Fibroblast of lung (primary cell): ENCODE data around the gene EEPD1. TPM values are rescaled to one million over a fixed set of nuclear protein-coding genes. Genes with fewer than 3 reads are reported as not detected.

Experiments
- DNase-seq, 2 donors: peaks; one replicate each; pipeline versions ENCODE4 v3.0.0 to v3.0.0-alpha.2; 2010; ENCODE audit warnings: low read depth in 2 of 2
- H2AFZ ChIP-seq: 2 replicates; pipeline ENCODE4 v1.5.1; 2012; ENCODE audit warnings: low read length, control low read depth, inconsistent platforms
- H3K27ac ChIP-seq: 2 replicates; pipeline ENCODE4 v1.5.1; 2011; ENCODE audit warnings: low read length, control low read depth; ENCODE audit not compliant: insufficient read depth
- H3K27me3 ChIP-seq: 2 replicates; pipeline ENCODE4 v1.5.1; 2011; ENCODE audit warnings: mild to moderate bottlenecking, low read length; ENCODE audit not compliant: control insufficient read depth, insufficient read depth
- H3K36me3 ChIP-seq: 2 replicates; pipeline ENCODE4 v1.5.1; 2011; ENCODE audit warnings: low read length; ENCODE audit not compliant: control insufficient read depth, insufficient read depth
- H3K4me1 ChIP-seq: 2 replicates; pipeline ENCODE4 v1.5.1; 2011; ENCODE audit warnings: low read length; ENCODE audit not compliant: control insufficient read depth, insufficient read depth; ENCODE audit errors: extremely low read depth
- H3K4me2 ChIP-seq: 2 replicates; pipeline ENCODE4 v1.5.1; 2011; ENCODE audit warnings: low read length, control low read depth; ENCODE audit not compliant: insufficient read depth; ENCODE audit errors: extremely low read depth
- H3K4me3 ChIP-seq, 4 experiments: fragments of 200-600 bp in 1 of 4; sonication (generic) in 1 of 4; replicated peaks in 1 of 4; 2 replicates each; pipeline ENCODE4 v1.5.1; 2011 to 2016; ENCODE audit warnings: low read length in 4 of 4, low read depth in 3 of 4, mild to moderate bottlenecking in 3 of 4, control low read depth in 2 of 4, inconsistent platforms in 1 of 4, mixed read lengths in 1 of 4; ENCODE audit not compliant: insufficient read depth in 1 of 4; ENCODE audit errors: control extremely low read depth in 1 of 4
- H3K79me2 ChIP-seq: 2 replicates; pipeline ENCODE4 v1.5.1; 2012; ENCODE audit warnings: mild to moderate bottlenecking, low read length, inconsistent platforms; ENCODE audit not compliant: control insufficient read depth, insufficient read depth
- H3K9ac ChIP-seq: 2 replicates; pipeline ENCODE4 v1.5.1; 2011; ENCODE audit warnings: mild to moderate bottlenecking, low read length, control low read depth; ENCODE audit not compliant: insufficient read depth
- H3K9me3 ChIP-seq: 2 replicates; pipeline ENCODE4 v1.5.1; 2012; ENCODE audit warnings: low read depth, low read length; ENCODE audit not compliant: control insufficient read depth, insufficient read depth
- H4K20me1 ChIP-seq: 2 replicates; pipeline ENCODE4 v1.5.1; 2011; ENCODE audit warnings: low read length; ENCODE audit not compliant: control insufficient read depth, insufficient read depth; ENCODE audit errors: extremely low read depth
- EZH2 ChIP-seq: IDR thresholded peaks from 2 replicates; pipeline ENCODE4 v1.5.1; 2012; ENCODE audit warnings: low read length, control low read depth, mild to moderate bottlenecking; ENCODE audit errors: missing control alignments
- polyA plus RNA-seq, 2 donors: library from polyadenylated mRNA; depleted of rRNA in 1 of 2; stranded (reverse) in 1 of 2; unstranded in 1 of 2; fragments of >200 nt; gene quantifications; 2 replicates each; pipeline ENCODE4 v1.2.1, GENCODE V29; 2011 to 2012; ENCODE audit warnings: missing spikeins in 1 of 2
- total RNA-seq: library from RNA; depleted of rRNA; stranded (reverse); fragments of >200 nt; gene quantifications from 2 replicates; pipeline ENCODE4 v1.2.1, GENCODE V29; 2014
- TF ChIP-seq, protein P1 (sequence below), 2 donors: IDR thresholded peaks in 1 of 2; conservative IDR thresholded peaks in 1 of 2; 1 replicate in 1 of 2; 2 replicates in 1 of 2; pipeline ENCODE4 v1.5.1; 2011 to 2012; ENCODE audit warnings: low read length in 2 of 2, control low read depth in 1 of 2, inconsistent platforms in 1 of 2, low read depth in 1 of 2, mild to moderate bottlenecking in 1 of 2

EEPD1 gene
- total and polyA plus RNA-seq, 2 donors (not counting 1 experiment from before 2014, with no cell fraction given), result 8.4 to 15.9 TPM

GRCh38 chr7:36182854-36183604, 30.0 kb downstream of the EEPD1 start:
- Histone ChIP-seq H3K4me1 (no peaks in the 10 kb centered on the region), H3K79me2 (no peaks in the 10 kb centered on the region), H3K4me2 (no peak overlapping the region), H4K20me1 (no peaks in the 10 kb centered on the region), H3K27ac (no peak overlapping the region), H3K9ac (no peak overlapping the region), H3K27me3 (no peaks in the 10 kb centered on the region), H3K9me3 (no peaks in the 10 kb centered on the region), H3K4me3 (no peak overlapping the region), H2AFZ (no peak overlapping the region), H3K36me3 (no peaks in the 10 kb centered on the region)
- TF ChIP-seq, protein P1, sequence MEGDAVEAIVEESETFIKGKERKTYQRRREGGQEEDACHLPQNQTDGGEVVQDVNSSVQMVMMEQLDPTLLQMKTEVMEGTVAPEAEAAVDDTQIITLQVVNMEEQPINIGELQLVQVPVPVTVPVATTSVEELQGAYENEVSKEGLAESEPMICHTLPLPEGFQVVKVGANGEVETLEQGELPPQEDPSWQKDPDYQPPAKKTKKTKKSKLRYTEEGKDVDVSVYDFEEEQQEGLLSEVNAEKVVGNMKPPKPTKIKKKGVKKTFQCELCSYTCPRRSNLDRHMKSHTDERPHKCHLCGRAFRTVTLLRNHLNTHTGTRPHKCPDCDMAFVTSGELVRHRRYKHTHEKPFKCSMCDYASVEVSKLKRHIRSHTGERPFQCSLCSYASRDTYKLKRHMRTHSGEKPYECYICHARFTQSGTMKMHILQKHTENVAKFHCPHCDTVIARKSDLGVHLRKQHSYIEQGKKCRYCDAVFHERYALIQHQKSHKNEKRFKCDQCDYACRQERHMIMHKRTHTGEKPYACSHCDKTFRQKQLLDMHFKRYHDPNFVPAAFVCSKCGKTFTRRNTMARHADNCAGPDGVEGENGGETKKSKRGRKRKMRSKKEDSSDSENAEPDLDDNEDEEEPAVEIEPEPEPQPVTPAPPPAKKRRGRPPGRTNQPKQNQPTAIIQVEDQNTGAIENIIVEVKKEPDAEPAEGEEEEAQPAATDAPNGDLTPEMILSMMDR (conservative IDR thresholded peaks at IDR 0.05 in 1 of 2, IDR thresholded peaks at IDR 0.05 in 1 of 2; ENCODE audit: low read depth in 1 of 2, low read length in 2 of 2), result no peak
- TF ChIP-seq EZH2, result no peak
- DNase-seq, result no peak

GRCh38 chr7:36185092-36185491, 32.0 kb downstream of the EEPD1 start:
- no peak overlapping the region for H3K9ac ChIP-seq
- H3K4me3 ChIP-seq, result no peak overlapping the region
- no peak overlapping the region for H3K27ac ChIP-seq
- H3K9me3 ChIP-seq, result no peaks in the 10 kb centered on the region
- no peaks in the 10 kb centered on the region for H3K4me1 ChIP-seq
- no peak overlapping the region for H2AFZ ChIP-seq
- H3K79me2 ChIP-seq, result no peaks in the 10 kb centered on the region
- no peaks in the 10 kb centered on the region for H3K27me3 ChIP-seq
- no peak overlapping the region for H3K4me2 ChIP-seq
- no peak for DNase-seq
- no peak for TF ChIP-seq EZH2
- TF ChIP-seq, protein P1 (conservative IDR thresholded peaks at IDR 0.05 in 1 of 2, IDR thresholded peaks at IDR 0.05 in 1 of 2; ENCODE audit: low read depth in 1 of 2, low read length in 2 of 2), result no peak
- no peaks in the 10 kb centered on the region for H3K36me3 ChIP-seq
- no peaks in the 10 kb centered on the region for H4K20me1 ChIP-seq

DNA sequence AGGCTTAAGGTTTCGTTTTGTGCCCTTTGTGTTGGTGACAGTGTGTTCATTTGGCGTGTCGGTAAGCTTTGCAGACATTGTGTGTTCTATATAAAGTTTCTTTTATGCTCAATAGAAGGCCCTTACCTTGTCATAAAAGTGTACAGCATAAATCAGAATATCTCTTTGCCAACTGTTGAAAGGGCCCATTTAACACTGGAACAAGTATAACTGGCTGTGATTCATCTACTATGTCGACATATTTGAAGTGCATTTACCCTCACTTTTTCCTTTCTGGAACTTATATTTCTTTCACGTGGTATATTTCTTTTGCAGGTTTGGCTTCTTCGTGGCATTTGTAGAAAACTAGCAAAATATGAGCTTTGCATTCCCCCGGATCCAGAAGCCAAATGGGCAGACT, 32.7 kb downstream of the EEPD1 start:
- no peaks in the 10 kb centered on the region for H3K27me3 ChIP-seq
- no peak overlapping the region for H3K9ac ChIP-seq
- H3K9me3 ChIP-seq, result no peaks in the 10 kb centered on the region
- no peaks in the 10 kb centered on the region for H4K20me1 ChIP-seq
- no peaks in the 10 kb centered on the region for H3K4me1 ChIP-seq
- no peak overlapping the region for H3K4me2 ChIP-seq
- no peak for DNase-seq
- TF ChIP-seq, protein P1 (conservative IDR thresholded peaks at IDR 0.05 in 1 of 2, IDR thresholded peaks at IDR 0.05 in 1 of 2; ENCODE audit: low read depth in 1 of 2, low read length in 2 of 2), result no peak
- TF ChIP-seq EZH2, result no peak
- no peak overlapping the region for H3K27ac ChIP-seq
- no peak overlapping the region for H2AFZ ChIP-seq
- no peaks in the 10 kb centered on the region for H3K79me2 ChIP-seq
- H3K4me3 ChIP-seq, result no peak overlapping the region
- H3K36me3 ChIP-seq, result no peaks in the 10 kb centered on the region
